ENCODE results near the gene MIF4GD.

The MIF4GD gene

GRCh38 chr17:75317671-75318070, 46.6 kb upstream of the MIF4GD start:
- H3K27me3 ChIP-seq (ENCODE audit: control insufficient read depth, insufficient read depth, low read length) = no peaks in the 10 kb centered on the region
- H3K4me3 ChIP-seq (ENCODE audit: low read depth, low read length) = no peak overlapping the region
- no peak for TF ChIP-seq CTCF (IDR thresholded peaks at IDR 0.05)
- H3K27ac ChIP-seq = no peak overlapping the region
- H2AFZ ChIP-seq = no peak overlapping the region
- H3K9ac ChIP-seq = no peak overlapping the region
- no peaks in the 10 kb centered on the region for H3K4me1 ChIP-seq
- H3K79me2 ChIP-seq = peaks cover 11% of the 10 kb centered on the region
- H3K4me2 ChIP-seq (ENCODE audit: low read length) = no peak overlapping the region
- no peaks in the 10 kb centered on the region for H3K9me3 ChIP-seq (ENCODE audit: control insufficient read depth, low read length)
- no peaks in the 10 kb centered on the region for H3K36me3 ChIP-seq (ENCODE audit: control insufficient read depth, insufficient read depth, low read length)

- Histone ChIP-seq H3K27ac (no peak overlapping the region), H3K4me2 (ENCODE audit: low read length) (no peak overlapping the region), H3K79me2 (peaks cover 4% of the 10 kb centered on the region), H3K4me1 (no peaks in the 10 kb centered on the region), H3K36me3 (ENCODE audit: control insufficient read depth, insufficient read depth, low read length) (no peaks in the 10 kb centered on the region), H3K27me3 (ENCODE audit: control insufficient read depth, insufficient read depth, low read length) (no peaks in the 10 kb centered on the region), H3K9me3 (ENCODE audit: control insufficient read depth, low read length) (no peaks in the 10 kb centered on the region), H3K4me3 (ENCODE audit: low read depth, low read length) (no peak overlapping the region), H2AFZ (no peak overlapping the region), H3K9ac (no peak overlapping the region)
- TF ChIP-seq CTCF (IDR thresholded peaks at IDR 0.05) = no peak
Measured at GRCh38 chr17:75316253-75316652, 45.2 kb upstream of the MIF4GD start.

GRCh38 chr17:75315541-75316243, 44.7 kb upstream of the MIF4GD start:
- Histone ChIP-seq H3K27me3 (ENCODE audit: control insufficient read depth, insufficient read depth, low read length) (no peaks in the 10 kb centered on the region), H3K36me3 (ENCODE audit: control insufficient read depth, insufficient read depth, low read length) (no peaks in the 10 kb centered on the region), H3K79me2 (peaks cover 3% of the 10 kb centered on the region), H3K4me1 (no peaks in the 10 kb centered on the region), H3K4me2 (ENCODE audit: low read length) (no peak overlapping the region), H3K27ac (no peak overlapping the region), H3K9me3 (ENCODE audit: control insufficient read depth, low read length) (no peaks in the 10 kb centered on the region), H3K4me3 (ENCODE audit: low read depth, low read length) (no peak overlapping the region), H2AFZ (no peak overlapping the region), H3K9ac (no peak overlapping the region)
- TF ChIP-seq CTCF (IDR thresholded peaks at IDR 0.05) = no peak

- no peaks in the 10 kb centered on the region for H3K27me3 ChIP-seq (ENCODE audit: control insufficient read depth, insufficient read depth, low read length)
- H3K27ac ChIP-seq = no peak overlapping the region
- H3K9ac ChIP-seq = no peak overlapping the region
- H2AFZ ChIP-seq = no peak overlapping the region
- H3K9me3 ChIP-seq (ENCODE audit: control insufficient read depth, low read length) = no peaks in the 10 kb centered on the region
- no peaks in the 10 kb centered on the region for H3K4me1 ChIP-seq
- H3K4me2 ChIP-seq (ENCODE audit: low read length) = no peak overlapping the region
- no peak overlapping the region for H3K4me3 ChIP-seq (ENCODE audit: low read depth, low read length)
- no peak for TF ChIP-seq CTCF (IDR thresholded peaks at IDR 0.05)
- H3K79me2 ChIP-seq = no peaks in the 10 kb centered on the region
- H3K36me3 ChIP-seq (ENCODE audit: control insufficient read depth, insufficient read depth, low read length) = no peaks in the 10 kb centered on the region
Measured at GRCh38 chr17:75313941-75314551, 43.0 kb upstream of the MIF4GD start.

Measured in parathyroid adenoma (tissue), 2 donors.